Naive thymus-derived CD4-positive, alpha-beta T cell (primary cell): Measurements from ENCODE around the gene ATXN7L1. TPM values are rescaled to one million over a fixed set of nuclear protein-coding genes. Genes with fewer than 3 reads are reported as not detected.

Source experiments
- ATAC-seq: fragments of 150-1000 bp; cut with Tn5 transposase; 2 replicates; pipeline ENCODE4 v1.10.0; 2021; ENCODE audit warnings: mild to moderate bottlenecking, moderate library complexity
- CTCF ChIA-PET: fragments of 350-600 bp; sonication (Branson Sonifier 250); formaldehyde crosslinking; loops from one replicate; lab custom pipeline; 2021; ENCODE audit warnings: antibody characterized with exemption; lab: Charles Lee
- POLR2A ChIA-PET: fragments of 350-600 bp; sonication (Branson Sonifier 250); formaldehyde crosslinking; loops from one replicate; lab custom pipeline; 2021; ENCODE audit warnings: antibody characterized with exemption, inconsistent platforms; lab: Charles Lee
- DNase-seq, 9 donors: peaks; one replicate each; pipeline versions ENCODE4 v3.0.0 to v3.0.0-alpha.2; 2020 to 2022; ENCODE audit warnings: mixed read lengths in 1 of 9
- H3K27ac ChIP-seq: one replicate; pipeline ENCODE4 v1.7.0; 2013; ENCODE audit warnings: mild to moderate bottlenecking, low read depth, low read length, moderate library complexity
- H3K27me3 ChIP-seq, 2 donors: one replicate each; pipeline ENCODE4 v1.7.0; 2013; ENCODE audit warnings: low read length in 2 of 2, mild to moderate bottlenecking in 2 of 2, moderate library complexity in 2 of 2; ENCODE audit not compliant: control insufficient read depth in 2 of 2, insufficient read depth in 2 of 2
- H3K36me3 ChIP-seq, 3 experiments: 1 replicate in 2 of 3; 2 replicates in 1 of 3; pipeline ENCODE4 v1.7.0; 2013; ENCODE audit warnings: low read length in 3 of 3, mild to moderate bottlenecking in 3 of 3, moderate library complexity in 1 of 3; ENCODE audit not compliant: insufficient read depth in 3 of 3, control insufficient read depth in 2 of 3
- H3K4me1 ChIP-seq, 2 donors: one replicate each; pipeline ENCODE4 v1.7.0; 2013; ENCODE audit warnings: low read length in 2 of 2, mild to moderate bottlenecking in 2 of 2, moderate library complexity in 1 of 2; ENCODE audit not compliant: control insufficient read depth in 2 of 2, insufficient read depth in 2 of 2
- H3K4me3 ChIP-seq: 2 replicates; pipeline ENCODE4 v1.7.0; 2013; ENCODE audit warnings: mild to moderate bottlenecking, low read length
- H3K9me3 ChIP-seq, 3 experiments: 1 replicate in 2 of 3; 2 replicates in 1 of 3; pipeline ENCODE4 v1.7.0; 2013; ENCODE audit warnings: low read length in 3 of 3; ENCODE audit not compliant: control insufficient read depth in 2 of 3
- H3K27ac Mint-ChIP-seq, 9 donors: one replicate each; pipeline ENCODE4 v1.8.0; 2020 to 2022; ENCODE audit warnings: mixed read lengths in 9 of 9, mild to moderate bottlenecking in 8 of 9, moderate library complexity in 5 of 9, inconsistent platforms in 2 of 9
- H3K27me3 Mint-ChIP-seq, 5 donors: one replicate each; pipeline ENCODE4 v1.8.0; 2021 to 2022; ENCODE audit warnings: mixed read lengths in 5 of 5, mild to moderate bottlenecking in 1 of 5
- H3K36me3 Mint-ChIP-seq, 5 donors: one replicate each; pipeline ENCODE4 v1.8.0; 2020 to 2022; ENCODE audit warnings: mixed read lengths in 5 of 5, mild to moderate bottlenecking in 3 of 5, inconsistent platforms in 1 of 5
- H3K4me1 Mint-ChIP-seq, 7 donors: one replicate each; pipeline ENCODE4 v1.8.0; 2020 to 2022; ENCODE audit warnings: mixed read lengths in 7 of 7, mild to moderate bottlenecking in 3 of 7, inconsistent platforms in 1 of 7
- H3K4me3 Mint-ChIP-seq, 10 donors: one replicate each; pipeline ENCODE4 v1.8.0; 2020 to 2022; ENCODE audit warnings: mild to moderate bottlenecking in 10 of 10, mixed read lengths in 10 of 10, moderate library complexity in 6 of 10, inconsistent platforms in 2 of 10
- H3K9me3 Mint-ChIP-seq, 11 donors: one replicate each; pipeline ENCODE4 v1.8.0; 2020 to 2022; ENCODE audit warnings: mixed read lengths in 11 of 11, mild to moderate bottlenecking in 4 of 11, inconsistent platforms in 1 of 11, moderate library complexity in 1 of 11
- intact Hi-C, 2 donors: fragments of 100-400 bp; cut with micrococcal nuclease; formaldehyde crosslinking; loops; one replicate each; pipeline ENCODE4 v1.15.1; 2023
- polyA plus RNA-seq, 2 donors: library from polyadenylated mRNA; unstranded; fragments of 300-500 nt; fragmentation: Illumina TruSeq; gene quantifications; one replicate each; pipeline ENCODE4 v1.2.3, GENCODE V29; 2021
- total RNA-seq, 6 experiments: library from RNA in 5 of 6; stranded (reverse) in 5 of 6; gene quantifications; 1 replicate in 5 of 6; 2 replicates in 1 of 6; pipeline ENCODE4 v1.2.3 and lab custom pipeline; 2021 to 2026

Gene ATXN7L1
- total and polyA plus RNA-seq, 7 experiments from 2014 or later, result 18.5 to 52.4 (median 39.5) TPM

GRCh38 chr7:105638334-105638733, 238.1 kb downstream of the ATXN7L1 start:
- peaks cover 3 to 76% (median 37%) of the 10 kb centered on the region in 5 donors for H3K36me3 Mint-ChIP-seq
- no peak overlapping the region for H3K4me3 ChIP-seq
- H3K4me3 Mint-ChIP-seq, result no peak overlapping the region
- DNase-seq (no peak), ATAC-seq (no peak)
- peaks cover 17 to 97% (median 18%) of the 10 kb centered on the region in 3 experiments for H3K36me3 ChIP-seq
- H3K27ac ChIP-seq, result no peak overlapping the region
- H3K4me1 Mint-ChIP-seq, result no peaks in the 10 kb centered on the region
- peak overlapping the region in 1 of 9 donors; percentile 38 for H3K27ac Mint-ChIP-seq
- ChIA-PET CTCF (no interaction called here), POLR2A (no interaction called here)
- no peaks in the 10 kb centered on the region for H3K27me3 ChIP-seq
- H3K9me3 ChIP-seq, result no peaks in the 10 kb centered on the region
- no peaks in the 10 kb centered on the region for H3K27me3 Mint-ChIP-seq
- intact Hi-C loops, result no loop called here
- no peaks in the 10 kb centered on the region for H3K9me3 Mint-ChIP-seq
- H3K4me1 ChIP-seq, result no peaks in the 10 kb centered on the region

GRCh38 chr7:105637755-105638154, 238.6 kb downstream of the ATXN7L1 start:
- Histone ChIP-seq H3K27ac (no peak overlapping the region), H3K36me3 (peaks cover 13 to 92% (median 16%) of the 10 kb centered on the region in 3 experiments), H3K27me3 (no peaks in the 10 kb centered on the region), H3K4me3 (no peak overlapping the region), H3K4me1 (no peaks in the 10 kb centered on the region), H3K9me3 (no peaks in the 10 kb centered on the region)
- no peak overlapping the region for H3K27ac Mint-ChIP-seq
- intact Hi-C loops, result no loop called here
- H3K36me3 Mint-ChIP-seq, result peaks cover 1 to 72% (median 33%) of the 10 kb centered on the region in 5 donors
- CTCF ChIA-PET, result no interaction called here
- no peaks in the 10 kb centered on the region for H3K4me1 Mint-ChIP-seq
- POLR2A ChIA-PET, result no interaction called here
- DNase-seq (no peak), ATAC-seq (no peak)
- H3K9me3 Mint-ChIP-seq, result no peaks in the 10 kb centered on the region
- H3K4me3 Mint-ChIP-seq, result no peak overlapping the region
- no peaks in the 10 kb centered on the region for H3K27me3 Mint-ChIP-seq

GRCh38 chr7:105636982-105637381, 239.4 kb downstream of the ATXN7L1 start:
- Mint-ChIP-seq H3K4me1 (no peaks in the 10 kb centered on the region), H3K9me3 (no peaks in the 10 kb centered on the region), H3K27ac (no peak overlapping the region), H3K36me3 (peaks cover 2 to 71% (median 35%) of the 10 kb centered on the region in 5 donors), H3K27me3 (no peaks in the 10 kb centered on the region), H3K4me3 (no peak overlapping the region)
- H3K27ac ChIP-seq, result no peak overlapping the region
- peaks cover 6 to 85% (median 11%) of the 10 kb centered on the region in 3 experiments for H3K36me3 ChIP-seq
- ATAC-seq, result no peak
- intact Hi-C loops, result no loop called here
- ChIA-PET CTCF (no interaction called here), POLR2A (no interaction called here)
- H3K4me3 ChIP-seq, result no peak overlapping the region
- H3K27me3 ChIP-seq, result no peaks in the 10 kb centered on the region
- no peaks in the 10 kb centered on the region for H3K9me3 ChIP-seq
- no peaks in the 10 kb centered on the region for H3K4me1 ChIP-seq
- DNase-seq, result no peak

GRCh38 chr7:105635197-105635596, 241.2 kb downstream of the ATXN7L1 start:
- no peaks in the 10 kb centered on the region for H3K9me3 Mint-ChIP-seq
- H3K36me3 Mint-ChIP-seq, result peaks cover 8 to 73% (median 41%) of the 10 kb centered on the region in 5 donors
- no peak overlapping the region for H3K27ac ChIP-seq
- H3K4me3 ChIP-seq, result no peak overlapping the region
- H3K27me3 ChIP-seq, result no peaks in the 10 kb centered on the region
- H3K27ac Mint-ChIP-seq, result peak overlapping the region in 1 of 9 donors; percentile 32
- no peaks in the 10 kb centered on the region for H3K4me1 ChIP-seq
- DNase-seq (no peak), ATAC-seq (no peak)
- peaks cover 4 to 82% (median 5%) of the 10 kb centered on the region in 3 experiments for H3K36me3 ChIP-seq
- intact Hi-C loops, result no loop called here
- H3K9me3 ChIP-seq, result no peaks in the 10 kb centered on the region
- H3K27me3 Mint-ChIP-seq, result no peaks in the 10 kb centered on the region
- no peak overlapping the region for H3K4me3 Mint-ChIP-seq
- H3K4me1 Mint-ChIP-seq, result peaks cover 0 to 4% (median 0%) of the 10 kb centered on the region in 7 donors
- ChIA-PET CTCF (no interaction called here), POLR2A (no interaction called here)

GRCh38 chr7:105625986-105626385, 250.4 kb downstream of the ATXN7L1 start:
- Mint-ChIP-seq H3K9me3 (peaks cover 0 to 11% (median 7%) of the 10 kb centered on the region in 11 donors), H3K27me3 (no peaks in the 10 kb centered on the region), H3K4me1 (peaks cover 0 to 2% (median 0%) of the 10 kb centered on the region in 7 donors), H3K27ac (peak overlapping the region in 1 of 9 donors; percentile 19), H3K36me3 (peaks cover 17 to 66% (median 51%) of the 10 kb centered on the region in 5 donors), H3K4me3 (no peak overlapping the region)
- no peaks in the 10 kb centered on the region for H3K4me1 ChIP-seq
- H3K9me3 ChIP-seq, result no peaks in the 10 kb centered on the region
- intact Hi-C loops, result no loop called here
- H3K4me3 ChIP-seq, result no peak overlapping the region
- H3K36me3 ChIP-seq, result peaks cover 12 to 61% (median 12%) of the 10 kb centered on the region in 3 experiments
- POLR2A ChIA-PET, result no interaction called here
- no peak for DNase-seq
- no peak overlapping the region for H3K27ac ChIP-seq
- CTCF ChIA-PET, result no interaction called here
- no peaks in the 10 kb centered on the region for H3K27me3 ChIP-seq
- no peak for ATAC-seq

GRCh38 chr7:105623906-105624305, 252.5 kb downstream of the ATXN7L1 start:
- Histone ChIP-seq H3K36me3 (peaks cover 12 to 73% (median 12%) of the 10 kb centered on the region in 3 experiments), H3K9me3 (no peaks in the 10 kb centered on the region), H3K27me3 (no peaks in the 10 kb centered on the region), H3K4me1 (no peaks in the 10 kb centered on the region), H3K4me3 (no peak overlapping the region), H3K27ac (no peak overlapping the region)
- Mint-ChIP-seq H3K27me3 (no peaks in the 10 kb centered on the region), H3K4me1 (no peaks in the 10 kb centered on the region), H3K9me3 (peaks cover 0 to 11% (median 7%) of the 10 kb centered on the region in 11 donors), H3K36me3 (peaks cover 12 to 59% (median 44%) of the 10 kb centered on the region in 5 donors), H3K27ac (peak overlapping the region in 1 of 9 donors; percentile 5), H3K4me3 (no peak overlapping the region)
- ATAC-seq, result no peak
- intact Hi-C loops, result no loop called here
- ChIA-PET CTCF (interaction anchor here (0.7 kb wide), 1 partner anchor 136 kb away, joined by 3 read pairs; no protein-coding TSS in a partner anchor), POLR2A (no interaction called here)
- no peak for DNase-seq

GRCh38 chr7:105623378-105623777, 253.0 kb downstream of the ATXN7L1 start:
- DNase-seq (no peak), ATAC-seq (no peak)
- Mint-ChIP-seq H3K27ac (peak overlapping the region in 1 of 9 donors; percentile 15), H3K27me3 (no peaks in the 10 kb centered on the region), H3K9me3 (peaks cover 0 to 11% (median 7%) of the 10 kb centered on the region in 11 donors), H3K36me3 (peaks cover 12 to 64% (median 43%) of the 10 kb centered on the region in 5 donors), H3K4me1 (no peaks in the 10 kb centered on the region), H3K4me3 (no peak overlapping the region)
- POLR2A ChIA-PET, result no interaction called here
- H3K27me3 ChIP-seq, result no peaks in the 10 kb centered on the region
- no peaks in the 10 kb centered on the region for H3K9me3 ChIP-seq
- intact Hi-C loops, result no loop called here
- peaks cover 12 to 78% (median 13%) of the 10 kb centered on the region in 3 experiments for H3K36me3 ChIP-seq
- no peaks in the 10 kb centered on the region for H3K4me1 ChIP-seq
- CTCF ChIA-PET, result no interaction called here
- H3K4me3 ChIP-seq, result no peak overlapping the region
- no peak overlapping the region for H3K27ac ChIP-seq
